ENCODE data around the gene COMTD1.

COMTD1 gene

GRCh38 chr10:75243426-75243825 is 7.7 kb upstream of the COMTD1 start:
- no peaks in the 10 kb centered on the region for H3K9me2 ChIP-seq (replicated peaks; ENCODE audit: control insufficient read depth, low read length)
- TF ChIP-seq EZH2phosphoT487 (IDR thresholded peaks at IDR 0.05; ENCODE audit: borderline replicate concordance, low read length) (no peak), CTCF (IDR thresholded peaks at IDR 0.05; ENCODE audit: low read depth, low read length, poor library complexity, severe bottlenecking) (no peak)
- H3F3A ChIP-seq (ENCODE audit: control insufficient read depth, insufficient read depth) = no peaks in the 10 kb centered on the region
- H3K36me3 ChIP-seq (ENCODE audit: control insufficient read depth, low read length) = no peaks in the 10 kb centered on the region
- no peak overlapping the region for H3K4me2 ChIP-seq (ENCODE audit: low read length)
- H3K9me3 ChIP-seq (ENCODE audit: control insufficient read depth, insufficient read depth, low read length) = no peaks in the 10 kb centered on the region
- H3K79me2 ChIP-seq (ENCODE audit: control insufficient read depth, low read length) = no peaks in the 10 kb centered on the region
- no peaks in the 10 kb centered on the region for H4K20me1 ChIP-seq (ENCODE audit: control insufficient read depth, insufficient read depth, low read depth, low read length)
- no peaks in the 10 kb centered on the region for H3K4me1 ChIP-seq (ENCODE audit: control insufficient read depth, low read length)
- H3K27me3 ChIP-seq (ENCODE audit: control insufficient read depth, low read length) = no peaks in the 10 kb centered on the region
- H3K4me3 ChIP-seq (ENCODE audit: low read length) = no peak overlapping the region
- H3K27ac ChIP-seq (ENCODE audit: low read depth, low read length) = no peak overlapping the region

GRCh38 chr10:75240329-75241076 is 4.7 kb upstream of the COMTD1 start:
- Histone ChIP-seq H3K4me3 (ENCODE audit: low read length) (no peak overlapping the region), H3K4me2 (ENCODE audit: low read length) (no peak overlapping the region), H3F3A (ENCODE audit: control insufficient read depth, insufficient read depth) (no peaks in the 10 kb centered on the region), H3K27me3 (ENCODE audit: control insufficient read depth, low read length) (no peaks in the 10 kb centered on the region), H3K36me3 (ENCODE audit: control insufficient read depth, low read length) (no peaks in the 10 kb centered on the region), H3K9me3 (ENCODE audit: control insufficient read depth, insufficient read depth, low read length) (no peaks in the 10 kb centered on the region), H3K27ac (ENCODE audit: low read depth, low read length) (no peak overlapping the region), H4K20me1 (ENCODE audit: control insufficient read depth, insufficient read depth, low read depth, low read length) (no peaks in the 10 kb centered on the region), H3K9me2 (replicated peaks; ENCODE audit: control insufficient read depth, low read length) (no peaks in the 10 kb centered on the region), H3K4me1 (ENCODE audit: control insufficient read depth, low read length) (peaks cover 6% of the 10 kb centered on the region), H3K79me2 (ENCODE audit: control insufficient read depth, low read length) (peaks cover under 1% of the 10 kb centered on the region)
- TF ChIP-seq CTCF (IDR thresholded peaks at IDR 0.05; ENCODE audit: low read depth, low read length, poor library complexity, severe bottlenecking) (no peak), EZH2phosphoT487 (IDR thresholded peaks at IDR 0.05; ENCODE audit: borderline replicate concordance, low read length) (no peak)

GRCh38 chr10:75239096-75239790 is 3.5 kb upstream of the COMTD1 start:
- H3K36me3 ChIP-seq (ENCODE audit: control insufficient read depth, low read length) = no peaks in the 10 kb centered on the region
- H3K4me2 ChIP-seq (ENCODE audit: low read length) = no peak overlapping the region
- no peak overlapping the region for H3K27ac ChIP-seq (ENCODE audit: low read depth, low read length)
- no peaks in the 10 kb centered on the region for H3K9me3 ChIP-seq (ENCODE audit: control insufficient read depth, insufficient read depth, low read length)
- H3K9me2 ChIP-seq (replicated peaks; ENCODE audit: control insufficient read depth, low read length) = no peaks in the 10 kb centered on the region
- H4K20me1 ChIP-seq (ENCODE audit: control insufficient read depth, insufficient read depth, low read depth, low read length) = no peaks in the 10 kb centered on the region
- no peak for TF ChIP-seq EZH2phosphoT487 (IDR thresholded peaks at IDR 0.05; ENCODE audit: borderline replicate concordance, low read length)
- TF ChIP-seq CTCF (IDR thresholded peaks at IDR 0.05; ENCODE audit: low read depth, low read length, poor library complexity, severe bottlenecking) = no peak
- peaks cover 8% of the 10 kb centered on the region for H3F3A ChIP-seq (ENCODE audit: control insufficient read depth, insufficient read depth)
- H3K79me2 ChIP-seq (ENCODE audit: control insufficient read depth, low read length) = peaks cover 8% of the 10 kb centered on the region
- H3K27me3 ChIP-seq (ENCODE audit: control insufficient read depth, low read length) = no peaks in the 10 kb centered on the region
- peaks cover 10% of the 10 kb centered on the region for H3K4me1 ChIP-seq (ENCODE audit: control insufficient read depth, low read length)
- H3K4me3 ChIP-seq (ENCODE audit: low read length) = no peak overlapping the region

Data from DOHH2 (cell line).